K562 (cell line): ENCODE measurements around the gene SERPINA12. TPM values are rescaled to one million over a fixed set of nuclear protein-coding genes. Genes with fewer than 3 reads are reported as not detected.

Source experiments
- ATAC-seq: fragments of 200-7000 bp; cut with Tn5 transposase; 3 replicates; pipeline ENCODE4 v1.9.1; 2020; ENCODE audit warnings: moderate library complexity
- BruUV-seq: library from RNA; stranded (reverse); fragments of 400-500 nt; replicated peaks from 2 replicates; lab custom pipeline; 2021; lab: Mats Ljungman, UMichigan
- CTCF ChIA-PET: fragments of 300-600 bp; formaldehyde crosslinking; extraction: SDS; loops from one replicate; lab custom pipeline; 2021; ENCODE audit warnings: low intra/inter-chr PET ratio; lab: Yijun Ruan, JAX
- POLR2A ChIA-PET: fragments of 300-600, 350-650 bp; sonication (Branson Sonifier 250); formaldehyde crosslinking; extraction: SDS; loops from one replicate; lab custom pipeline; 2021; ENCODE audit warnings: antibody characterized with exemption, inconsistent platforms; lab: Yijun Ruan, JAX
- DNase-seq, 4 experiments: peaks; one replicate each; pipeline versions ENCODE4 v3.0.0 to v3.0.0-alpha.2; 2011 to 2018; ENCODE audit warnings: low spot score in 3 of 4, mixed read lengths in 3 of 4; ENCODE audit errors: extremely low read depth in 1 of 4
- FAIRE-seq: peaks from 2 replicates; lab custom pipeline; 2011; peaks lifted over from hg19 to GRCh38; lab: Jason Lieb, UNC
- H2AFZ ChIP-seq: 2 replicates; pipeline ENCODE4 v1.6.0; 2011; ENCODE audit warnings: low read depth, low read length, control low read depth, inconsistent platforms
- H3K27ac ChIP-seq: fragments of 200-600 bp; 3 replicates; pipeline ENCODE4 v1.8.0; 2011; ENCODE audit warnings: low read depth, mild to moderate bottlenecking, control low read depth, inconsistent platforms, low read length, moderate library complexity, mixed read lengths; ENCODE audit errors: extremely low read depth
- H3K27me3 ChIP-seq, 2 experiments: fragments of 300-600 bp in 1 of 2; 2 replicates in 1 of 2; 3 replicates in 1 of 2; pipeline versions ENCODE4 v1.6.0 to v1.8.0; 2011; ENCODE audit warnings: inconsistent platforms in 2 of 2, low read length in 2 of 2, mild to moderate bottlenecking in 1 of 2, mixed read lengths in 1 of 2, moderate library complexity in 1 of 2; ENCODE audit not compliant: control insufficient read depth in 2 of 2, insufficient read depth in 2 of 2
- H3K36me3 ChIP-seq: fragments of 300-600 bp; 3 replicates; pipeline ENCODE4 v1.8.0; 2011; ENCODE audit warnings: mild to moderate bottlenecking, low read length, inconsistent platforms; ENCODE audit not compliant: control insufficient read depth, insufficient read depth
- H3K4me1 ChIP-seq, 2 experiments: fragments of 200-600 bp in 1 of 2; replicated peaks in 1 of 2; 2 replicates in 1 of 2; 3 replicates in 1 of 2; pipeline versions ENCODE4 v1.5.1 to v1.8.0; 2011; ENCODE audit warnings: inconsistent platforms in 2 of 2, low read length in 2 of 2, mild to moderate bottlenecking in 1 of 2, mixed read lengths in 1 of 2, moderate library complexity in 1 of 2; ENCODE audit not compliant: control insufficient read depth in 2 of 2, insufficient read depth in 2 of 2
- H3K4me2 ChIP-seq: 2 replicates; pipeline ENCODE4 v1.6.1; 2011; ENCODE audit warnings: low read length, control low read depth, inconsistent platforms, mixed read lengths; ENCODE audit not compliant: insufficient read depth
- H3K4me3 ChIP-seq: fragments of 200-600 bp; sonication (generic), shearing (Covaris generic); 2 replicates; pipeline ENCODE4 v1.5.1; 2016; ENCODE audit warnings: control low read depth, inconsistent platforms
- H3K79me2 ChIP-seq: fragments of 200-600 bp; 3 replicates; pipeline ENCODE4 v1.8.0; 2011; ENCODE audit warnings: low read length, inconsistent platforms; ENCODE audit not compliant: control insufficient read depth, insufficient read depth
- H3K9ac ChIP-seq, 2 experiments: 2 replicates each; pipeline versions ENCODE4 v1.6.0 to v1.6.1; 2011; ENCODE audit warnings: low read depth in 2 of 2, low read length in 2 of 2, control low read depth in 1 of 2, inconsistent platforms in 1 of 2, mild to moderate bottlenecking in 1 of 2, mixed read lengths in 1 of 2; ENCODE audit not compliant: insufficient read depth in 1 of 2
- H3K9me1 ChIP-seq: one replicate; pipeline ENCODE4 v1.6.0; 2011; ENCODE audit warnings: inconsistent platforms, mild to moderate bottlenecking, low read length, moderate library complexity; ENCODE audit not compliant: control insufficient read depth, insufficient read depth
- H3K9me3 ChIP-seq: replicated peaks from 2 replicates; pipeline ENCODE4 v1.5.1; 2011; ENCODE audit warnings: low read depth, low read length, inconsistent platforms; ENCODE audit not compliant: control insufficient read depth, insufficient read depth
- H4K20me1 ChIP-seq: replicated peaks from 2 replicates; pipeline ENCODE4 v1.6.1; 2011; ENCODE audit warnings: low read length, inconsistent platforms, mixed read lengths; ENCODE audit not compliant: control insufficient read depth, insufficient read depth
- HDAC3 ChIP-seq: fragments of 450-650 bp; IDR thresholded peaks from 2 replicates; pipeline ENCODE4 v1.6.1; 2018; ENCODE audit warnings: borderline replicate concordance, mild to moderate bottlenecking, moderate library complexity; ENCODE audit not compliant: partially characterized antibody
- HNRNPUL1 ChIP-seq: fragments of 200-400 bp; formaldehyde crosslinking; IDR thresholded peaks from 2 replicates; pipeline ENCODE4 v1.6.1; 2017; ENCODE audit warnings: low read length
- PCBP1 ChIP-seq: fragments of 200-400 bp; formaldehyde crosslinking; IDR thresholded peaks from 2 replicates; pipeline ENCODE4 v1.6.1; 2018; ENCODE audit warnings: mild to moderate bottlenecking, low read depth, low read length; ENCODE audit not compliant: poor library complexity, severe bottlenecking
- SMARCB1 ChIP-seq: IDR thresholded peaks from 2 replicates; pipeline ENCODE4 v1.6.1; 2011; ENCODE audit warnings: improper control_type of control experiment, low read depth; ENCODE audit not compliant: insufficient read length
- SREBF1 ChIP-seq: fragments of 150-350 bp; IDR thresholded peaks from 2 replicates; pipeline ENCODE4 v1.6.1; 2014; ENCODE audit warnings: antibody characterized with exemption, low read depth, low read length, borderline replicate concordance
- SRSF9 ChIP-seq: fragments of 200-400 bp; formaldehyde crosslinking; IDR thresholded peaks from 2 replicates; pipeline ENCODE4 v1.6.1; 2017; ENCODE audit warnings: low read depth, low read length, borderline replicate concordance
- STAT5B ChIP-seq: fragments of 250-450 bp; sonication (Bioruptor Pico); IDR thresholded peaks from 2 replicates; pipeline ENCODE4 v1.8.0; 2021; ENCODE audit warnings: mild to moderate bottlenecking, inconsistent platforms
- TAL1 ChIP-seq: fragments of 450-650 bp; IDR thresholded peaks from 2 replicates; pipeline ENCODE4 v1.6.1; 2016; ENCODE audit warnings: mild to moderate bottlenecking
- U2AF2 ChIP-seq: fragments of 200-400 bp; formaldehyde crosslinking; optimal IDR thresholded peaks from 2 replicates; pipeline ENCODE3; 2017; ENCODE audit warnings: low read depth, mild to moderate bottlenecking, low read length
- VEZF1 ChIP-seq: fragments of 200-800 bp; sonication (Bioruptor generic); IDR thresholded peaks from 2 replicates; pipeline ENCODE4 v1.6.1; 2017; ENCODE audit warnings: missing genetic modification characterization, missing compliant biosample characterization
- ZNF512 ChIP-seq: IDR thresholded peaks from 2 replicates; pipeline ENCODE4 v1.6.1; 2016; ENCODE audit warnings: missing genetic modification characterization, missing compliant biosample characterization
- ZNF717 ChIP-seq: fragments of 250-450 bp; sonication (Bioruptor Pico); IDR thresholded peaks from 2 replicates; pipeline ENCODE4 v1.5.0; 2021
- ZNF780A ChIP-seq: fragments of 250-450 bp; sonication (Bioruptor Pico); IDR thresholded peaks from 2 replicates; pipeline ENCODE4 v1.5.0; 2021; ENCODE audit warnings: mild to moderate bottlenecking
- in situ Hi-C: fragments of 300-500 bp; cut with MboI; formaldehyde crosslinking; loops from 4 replicates; pipeline ENCODE4 v1.15.0; 2018; ENCODE audit warnings: inconsistent platforms, mixed read lengths
- intact Hi-C: fragments of 100-400 bp; cut with micrococcal nuclease; formaldehyde crosslinking; loops from 2 replicates; pipeline ENCODE4 v1.14.2; 2022
- polyA plus RNA-seq, 8 experiments: library from polyadenylated mRNA; depleted of rRNA in 4 of 8; stranded (reverse) in 5 of 8; unstranded in 3 of 8; fragments of >200 nt; fragmentation: Nextera tagmentation in 2 of 8; fragmentation: Illumina TruSeq in 1 of 8; extraction: Ambion mirVana in 2 of 8; extraction: Trizol in 1 of 8; gene quantifications; 2 replicates each; pipeline versions ENCODE4 v1.2.1 to v1.2.3, GENCODE V29; 2011 to 2014; ENCODE audit warnings: inconsistent platforms in 1 of 8, missing spikeins in 1 of 8
- total RNA-seq, 7 experiments: library from RNA; depleted of rRNA in 6 of 7; stranded (reverse); fragments of >200 nt in 6 of 7; fragmentation: Illumina TruSeq in 2 of 7; extraction: Trizol in 2 of 7; gene quantifications; 2 replicates each; pipeline versions ENCODE4 v1.2.1 to v1.2.3, GENCODE V29; 2011 to 2021; ENCODE audit warnings: low replicate concordance in 1 of 7

SERPINA12 gene
- total and polyA plus RNA-seq, 9 of the 15 experiments (the other 6 are each of a cell fraction or from before 2014, with no cell fraction given): not detected

- H4K20me1 ChIP-seq: no peaks in the 10 kb centered on the region
- H3K27ac ChIP-seq: no peak overlapping the region
- no peaks in the 10 kb centered on the region for H3K27me3 ChIP-seq
- no peaks in the 10 kb centered on the region for H3K4me1 ChIP-seq
- no peaks in the 10 kb centered on the region for H3K9me3 ChIP-seq
- H3K36me3 ChIP-seq: no peaks in the 10 kb centered on the region
- TF ChIP-seq SRSF9 (no peak), TAL1 (no peak), ZNF717 (CRISPR knock-in tag) (no peak), PCBP1 (no peak), SREBF1 (no peak), VEZF1 (CRISPR knock-in tag) (no peak), U2AF2 (no peak), HNRNPUL1 (no peak), SMARCB1 (no peak), ZNF780A (CRISPR knock-in tag) (no peak), STAT5B (CRISPR knock-in tag) (no peak), ZNF512 (tag) (no peak), HDAC3 (no peak)
- in situ Hi-C loops (no loop called here), intact Hi-C loops (no loop called here)
- no peak overlapping the region for H3K9ac ChIP-seq
- ChIA-PET CTCF (no interaction called here), POLR2A (no interaction called here)
- DNase-seq: no peak
- BruUV-seq: no TSS peak
- ATAC-seq: no peak
- H3K4me3 ChIP-seq: no peak overlapping the region
- no peaks in the 10 kb centered on the region for H3K79me2 ChIP-seq
- H3K9me1 ChIP-seq: no peaks in the 10 kb centered on the region
- H2AFZ ChIP-seq: no peak overlapping the region
- FAIRE-seq: no peak
- H3K4me2 ChIP-seq: no peak overlapping the region
Observed at GRCh38 chr14:94531187-94531586, 21.9 kb upstream of the SERPINA12 start.
